ENCODE measurements around the gene CRAT.

CRAT gene

DNA sequence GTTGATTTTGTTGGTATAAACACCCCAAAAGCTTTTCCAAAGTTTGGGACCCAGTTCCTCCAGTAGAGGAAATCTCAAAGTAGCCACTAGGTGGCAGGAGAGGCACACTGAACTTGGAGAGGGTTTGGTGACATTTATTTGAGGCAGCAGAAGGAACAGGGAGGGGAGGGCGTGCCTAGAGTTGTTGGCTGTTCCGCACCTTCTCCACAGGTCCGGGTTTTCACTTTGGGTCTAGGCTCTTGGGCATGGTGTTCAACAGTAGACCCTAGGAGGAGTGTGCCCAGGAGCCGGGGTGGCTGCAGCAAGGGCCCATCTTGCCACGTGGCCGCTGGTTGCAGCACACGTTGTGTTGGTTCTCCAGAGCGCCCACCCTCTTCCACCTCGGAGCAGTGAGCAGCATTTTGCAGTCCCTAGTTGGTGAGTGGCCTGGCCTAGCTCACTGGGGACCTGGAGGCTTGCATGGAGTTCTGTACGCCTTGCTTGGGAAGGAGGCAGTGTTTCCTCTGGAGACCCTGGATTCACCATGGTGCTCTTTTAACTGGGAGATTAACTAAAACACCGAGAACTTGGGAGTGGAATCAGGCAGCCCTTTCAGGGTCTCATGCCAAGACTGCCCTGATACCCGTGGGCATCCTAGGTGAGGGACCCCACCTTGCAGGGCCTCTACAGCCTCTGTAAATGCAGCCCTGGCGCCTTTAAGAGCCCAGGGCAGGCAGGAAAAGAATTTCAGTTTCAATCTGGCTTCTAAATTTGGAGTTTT, 28.8 kb upstream of the CRAT start:
- Histone ChIP-seq H3K9me3 (ENCODE audit: insufficient read depth, low read length, severe bottlenecking) (no peaks in the 10 kb centered on the region), H3K4me1 (ENCODE audit: insufficient read depth, low read length) (peaks cover 42% of the 10 kb centered on the region), H3K4me3 (ENCODE audit: low read depth in 1 of 2, low read length in 2 of 2) (peak overlapping the region in 1 of 2 experiments; percentile 55; a peak in 2 of 4 replicates), H3K36me3 (ENCODE audit: insufficient read depth, low read length) (peaks cover 60% of the 10 kb centered on the region), H4K20me1 (ENCODE audit: insufficient read depth, low read length) (no peaks in the 10 kb centered on the region), H3K4me2 (ENCODE audit: insufficient read depth, low read length) (peak overlapping the region; percentile 78), H3K27me3 (ENCODE audit: insufficient read depth, low read length, poor library complexity) (no peaks in the 10 kb centered on the region), H2AFZ (ENCODE audit: low read depth, low read length) (peak overlapping the region; percentile 67), H3K79me2 (ENCODE audit: insufficient read depth, low read length) (peaks cover 9% of the 10 kb centered on the region), H3K9ac (ENCODE audit: low read depth, low read length) (peak overlapping the region; percentile 78), H3K27ac (ENCODE audit: low read length) (peak overlapping the region; percentile 98)
- peak; percentile 64 for ATAC-seq (ENCODE audit: insufficient read depth, low read depth)
- peak; percentile 82 for DNase-seq
- TF ChIP-seq CTCF (IDR thresholded peaks at IDR 0.05; ENCODE audit: borderline replicate concordance, extremely low read depth, low read length, poor library complexity, severe bottlenecking) (peak; percentile 90), EZH2 (IDR thresholded peaks at IDR 0.05; ENCODE audit: borderline replicate concordance, low read depth, low read length, severe bottlenecking) (no peak)

DNA sequence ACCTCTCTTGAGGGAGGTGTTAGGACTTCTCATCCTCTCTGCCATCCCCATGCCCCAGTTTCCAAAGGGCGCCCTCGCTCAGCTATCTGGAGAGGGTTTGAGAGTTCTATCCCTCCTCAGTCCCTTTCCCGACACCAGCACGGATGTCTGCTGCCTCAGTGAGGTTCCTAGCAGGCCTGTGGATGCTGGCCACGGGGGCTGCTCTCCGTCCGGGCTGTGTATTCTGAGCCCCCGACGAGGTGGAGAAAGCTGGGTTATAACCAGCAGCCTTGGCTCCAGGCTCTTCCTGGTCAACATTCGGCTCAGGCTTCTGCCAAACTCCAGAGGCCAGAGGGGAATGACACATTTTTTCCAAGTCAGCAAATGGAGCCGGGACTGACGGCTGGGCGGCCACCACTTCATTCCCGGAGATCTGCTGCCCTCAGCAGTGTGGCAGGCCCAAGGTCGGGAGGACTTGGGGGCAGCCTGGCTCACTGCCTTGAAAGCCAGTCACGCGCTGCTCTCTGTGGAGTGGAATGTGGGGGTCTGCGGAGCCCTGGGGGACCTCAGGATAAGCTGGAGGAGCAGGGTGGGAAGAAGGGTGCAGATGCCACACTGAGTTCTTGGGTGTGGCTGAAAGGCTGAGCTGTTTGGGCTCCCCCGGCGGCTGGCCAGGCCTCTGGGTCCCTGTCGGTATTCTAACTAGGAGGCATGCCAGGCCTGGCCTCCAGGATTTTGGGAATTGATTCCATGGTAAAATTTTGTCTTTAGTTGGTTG, 28.1 kb upstream of the CRAT start:
- Histone ChIP-seq H3K4me1 (ENCODE audit: insufficient read depth, low read length) (peaks cover 42% of the 10 kb centered on the region), H3K9ac (ENCODE audit: low read depth, low read length) (no peak overlapping the region), H3K4me2 (ENCODE audit: insufficient read depth, low read length) (peak overlapping the region; percentile 78; the same call in 1 of the 2 replicates), H3K79me2 (ENCODE audit: insufficient read depth, low read length) (peaks cover 9% of the 10 kb centered on the region), H4K20me1 (ENCODE audit: insufficient read depth, low read length) (no peaks in the 10 kb centered on the region), H2AFZ (ENCODE audit: low read depth, low read length) (no peak overlapping the region), H3K4me3 (ENCODE audit: low read depth in 1 of 2, low read length in 2 of 2) (no peak overlapping the region), H3K9me3 (ENCODE audit: insufficient read depth, low read length, severe bottlenecking) (no peaks in the 10 kb centered on the region), H3K36me3 (ENCODE audit: insufficient read depth, low read length) (peaks cover 62% of the 10 kb centered on the region), H3K27ac (ENCODE audit: low read length) (no peak overlapping the region), H3K27me3 (ENCODE audit: insufficient read depth, low read length, poor library complexity) (no peaks in the 10 kb centered on the region)
- TF ChIP-seq CTCF (IDR thresholded peaks at IDR 0.05; ENCODE audit: borderline replicate concordance, extremely low read depth, low read length, poor library complexity, severe bottlenecking) (no peak), EZH2 (IDR thresholded peaks at IDR 0.05; ENCODE audit: borderline replicate concordance, low read depth, low read length, severe bottlenecking) (no peak)
- DNase-seq (no peak), ATAC-seq (ENCODE audit: insufficient read depth, low read depth) (peak; percentile 11; the same call in 2 of the 3 replicates)

GRCh38 chr9:129138144-129138462, 27.5 kb upstream of the CRAT start:
- H3K4me2 ChIP-seq (ENCODE audit: insufficient read depth, low read length): no peak overlapping the region
- H3K79me2 ChIP-seq (ENCODE audit: insufficient read depth, low read length): peaks cover 9% of the 10 kb centered on the region
- H3K4me1 ChIP-seq (ENCODE audit: insufficient read depth, low read length): peaks cover 42% of the 10 kb centered on the region
- no peak overlapping the region for H3K27ac ChIP-seq (ENCODE audit: low read length)
- DNase-seq (no peak), ATAC-seq (ENCODE audit: insufficient read depth, low read depth) (no peak)
- H3K9me3 ChIP-seq (ENCODE audit: insufficient read depth, low read length, severe bottlenecking): no peaks in the 10 kb centered on the region
- H3K9ac ChIP-seq (ENCODE audit: low read depth, low read length): no peak overlapping the region
- no peaks in the 10 kb centered on the region for H3K27me3 ChIP-seq (ENCODE audit: insufficient read depth, low read length, poor library complexity)
- H4K20me1 ChIP-seq (ENCODE audit: insufficient read depth, low read length): no peaks in the 10 kb centered on the region
- TF ChIP-seq CTCF (IDR thresholded peaks at IDR 0.05; ENCODE audit: borderline replicate concordance, extremely low read depth, low read length, poor library complexity, severe bottlenecking) (no peak), EZH2 (IDR thresholded peaks at IDR 0.05; ENCODE audit: borderline replicate concordance, low read depth, low read length, severe bottlenecking) (no peak)
- H2AFZ ChIP-seq (ENCODE audit: low read depth, low read length): no peak overlapping the region
- no peak overlapping the region for H3K4me3 ChIP-seq (ENCODE audit: low read depth in 1 of 2, low read length in 2 of 2)
- H3K36me3 ChIP-seq (ENCODE audit: insufficient read depth, low read length): peaks cover 62% of the 10 kb centered on the region
